Upper lobe of right lung (tissue), 1 donor: ENCODE results near the gene COG3. TPM values are rescaled to one million over a fixed set of nuclear protein-coding genes. Genes with fewer than 3 reads are reported as not detected.

Source experiments
- ATAC-seq: fragments of 200-7000 bp; cut with Tn5 transposase; one replicate; pipeline ENCODE4 v1.9.1; 2020; ENCODE audit warnings: mild to moderate bottlenecking, moderate library complexity
- DNase-seq: peaks from one replicate; pipeline ENCODE4 v3.0.0-alpha.2; 2020
- H3K27ac ChIP-seq: fragments of 200-600 bp; one replicate; pipeline ENCODE4 v1.8.0; 2022
- H3K27me3 ChIP-seq: fragments of 200-600 bp; one replicate; pipeline ENCODE4 v1.8.0; 2022; ENCODE audit warnings: mild to moderate bottlenecking
- H3K36me3 ChIP-seq: fragments of 200-600 bp; one replicate; pipeline ENCODE4 v1.8.0; 2022
- H3K4me1 ChIP-seq: fragments of 200-600 bp; one replicate; pipeline ENCODE4 v1.8.0; 2022
- H3K4me3 ChIP-seq: fragments of 200-600 bp; one replicate; pipeline ENCODE4 v1.8.0; 2022; ENCODE audit warnings: mild to moderate bottlenecking
- H3K9me3 ChIP-seq: fragments of 200-600 bp; one replicate; pipeline ENCODE4 v1.8.0; 2022
- CTCF ChIP-seq: fragments of 200-600 bp; IDR thresholded peaks from one replicate; pipeline ENCODE4 v1.8.0; 2022; ENCODE audit warnings: antibody characterized with exemption
- intact Hi-C: fragments of 100-400 bp; cut with DNase I; formaldehyde crosslinking; loops from one replicate; pipeline ENCODE4 v1.11.0; 2022
- total RNA-seq: library from RNA; stranded (reverse); fragmentation: NEBNext Ultra II Directional; extraction: Animal tissue kit (Norgen Biotek cat#: 25700); gene quantifications from one replicate; pipeline ENCODE4 v1.2.1, GENCODE V29; 2021
- donor health status: DM: no; HTN: yes; CAD: no; lungs with severe emphysema.

COG3 gene
- total RNA-seq, 1 donor from 2014 or later: 26.4 TPM

GRCh38 chr13:45439781-45440462 lies 24.8 kb upstream of the COG3 start:
- H3K27ac ChIP-seq: no peak overlapping the region
- ATAC-seq: no peak
- no peaks in the 10 kb centered on the region for H3K9me3 ChIP-seq
- no peaks in the 10 kb centered on the region for H3K36me3 ChIP-seq
- intact Hi-C loops: no loop called here
- peaks cover 5% of the 10 kb centered on the region for H3K4me1 ChIP-seq
- no peaks in the 10 kb centered on the region for H3K27me3 ChIP-seq
- no peak for DNase-seq
- TF ChIP-seq CTCF: no peak
- H3K4me3 ChIP-seq: no peak overlapping the region

GRCh38 chr13:45441633-45442032 lies 23.1 kb upstream of the COG3 start:
- DNase-seq (no peak), ATAC-seq (no peak)
- no peaks in the 10 kb centered on the region for H3K9me3 ChIP-seq
- no peaks in the 10 kb centered on the region for H3K27me3 ChIP-seq
- intact Hi-C loops: no loop called here
- peak overlapping the region; percentile 37 for H3K27ac ChIP-seq
- H3K4me3 ChIP-seq: no peak overlapping the region
- H3K36me3 ChIP-seq: no peaks in the 10 kb centered on the region
- H3K4me1 ChIP-seq: peaks cover 5% of the 10 kb centered on the region
- TF ChIP-seq CTCF: no peak

GRCh38 chr13:45445053-45445452 lies 19.7 kb upstream of the COG3 start:
- peaks cover 1% of the 10 kb centered on the region for H3K4me1 ChIP-seq
- H3K36me3 ChIP-seq: no peaks in the 10 kb centered on the region
- no peak overlapping the region for H3K27ac ChIP-seq
- no peaks in the 10 kb centered on the region for H3K9me3 ChIP-seq
- DNase-seq (no peak), ATAC-seq (no peak)
- H3K27me3 ChIP-seq: no peaks in the 10 kb centered on the region
- no peak overlapping the region for H3K4me3 ChIP-seq
- TF ChIP-seq CTCF: no peak
- intact Hi-C loops: no loop called here

- no peak for TF ChIP-seq CTCF
- no peaks in the 10 kb centered on the region for H3K27me3 ChIP-seq
- no peak for DNase-seq
- no peaks in the 10 kb centered on the region for H3K4me1 ChIP-seq
- no peak for ATAC-seq
- intact Hi-C loops: no loop called here
- H3K4me3 ChIP-seq: no peak overlapping the region
- no peaks in the 10 kb centered on the region for H3K9me3 ChIP-seq
- H3K27ac ChIP-seq: no peak overlapping the region
- H3K36me3 ChIP-seq: no peaks in the 10 kb centered on the region
Measured at GRCh38 chr13:45446181-45446580, 18.6 kb upstream of the COG3 start.

GRCh38 chr13:45447050-45447661 lies 17.6 kb upstream of the COG3 start:
- Histone ChIP-seq H3K9me3 (no peaks in the 10 kb centered on the region), H3K4me1 (no peaks in the 10 kb centered on the region), H3K27ac (no peak overlapping the region), H3K36me3 (no peaks in the 10 kb centered on the region), H3K4me3 (no peak overlapping the region), H3K27me3 (no peaks in the 10 kb centered on the region)
- DNase-seq (no peak), ATAC-seq (no peak)
- TF ChIP-seq CTCF: no peak
- intact Hi-C loops: no loop called here
